ENCODE results near the gene C13orf42.

DNA sequence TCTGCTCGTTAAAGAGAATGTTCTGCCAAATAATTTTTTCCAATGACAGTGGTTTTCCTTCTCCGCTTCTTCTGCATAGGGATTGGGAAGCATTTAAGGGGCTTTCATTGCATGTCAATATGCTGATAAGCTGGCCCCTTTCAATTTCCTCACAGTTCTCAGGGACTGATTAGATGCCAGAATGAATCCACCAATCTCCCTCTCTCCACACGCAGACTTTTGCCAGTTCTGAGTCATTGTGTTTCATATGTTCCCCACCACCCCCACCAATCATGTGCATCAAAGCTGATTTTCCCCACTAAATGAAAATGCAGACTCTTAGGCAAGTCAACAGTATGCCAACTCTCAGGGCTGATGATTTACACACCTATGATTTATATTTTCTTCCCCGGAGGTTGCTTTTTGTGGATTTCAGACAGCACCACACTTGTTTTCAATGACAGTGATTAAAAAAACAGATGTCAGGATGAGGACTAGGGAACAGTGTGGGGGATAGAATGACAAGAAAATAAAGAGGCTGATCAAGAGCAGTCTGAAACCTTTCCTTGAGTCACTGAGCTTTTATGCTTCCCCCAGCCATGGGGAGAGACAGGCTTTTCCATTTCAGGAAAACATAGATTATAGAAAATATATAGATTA is 47.9 kb upstream of the C13orf42 start:
- no peak for TF ChIP-seq EZH2 (IDR thresholded peaks at IDR 0.05)
- TF ChIP-seq POLR2AphosphoS5 (IDR thresholded peaks at IDR 0.05; ENCODE audit: borderline replicate concordance, low read depth, low read length) = no peak
- no peak for TF ChIP-seq FOXP2 (optimal IDR thresholded peaks at IDR 0.05; ENCODE audit: control extremely low read depth, extremely low read length, insufficient read depth)

Data from SK-N-MC (cell line).